Esophagus (tissue), 2 donors: ENCODE measurements around the gene RAET1L. TPM values are rescaled to one million over a fixed set of nuclear protein-coding genes. Genes with fewer than 3 reads are reported as not detected.
"Not testable (repeated sequence)": the region's sequence is repeated elsewhere in the genome, so short reads cannot be mapped to it uniquely, and the experiment has no call there.

ENCODE experiments used
- H3K27ac ChIP-seq, 2 donors: one replicate each; pipeline ENCODE4 v1.5.1; 2013; ENCODE audit warnings: low read depth in 2 of 2, mild to moderate bottlenecking in 2 of 2, inconsistent platforms in 1 of 2, low read length in 1 of 2, moderate library complexity in 1 of 2
- H3K27me3 ChIP-seq, 2 donors: one replicate each; pipeline ENCODE4 v1.6.1; 2013; ENCODE audit warnings: low read length in 2 of 2, control low read depth in 1 of 2, mild to moderate bottlenecking in 1 of 2; ENCODE audit not compliant: insufficient read depth in 2 of 2, control insufficient read depth in 1 of 2
- H3K36me3 ChIP-seq, 2 donors: one replicate each; pipeline ENCODE4 v1.6.1; 2013; ENCODE audit warnings: low read length in 1 of 2; ENCODE audit not compliant: control insufficient read depth in 2 of 2, insufficient read depth in 2 of 2
- H3K4me1 ChIP-seq, 2 donors: one replicate each; pipeline ENCODE4 v1.6.1; 2013; ENCODE audit warnings: low read length in 1 of 2; ENCODE audit not compliant: control insufficient read depth in 2 of 2, insufficient read depth in 2 of 2
- H3K4me3 ChIP-seq, 2 donors: one replicate each; pipeline ENCODE4 v1.5.1; 2013; ENCODE audit warnings: low read length in 2 of 2, mild to moderate bottlenecking in 2 of 2, low read depth in 1 of 2, moderate library complexity in 1 of 2
- H3K9me3 ChIP-seq, 2 donors: one replicate each; pipeline ENCODE4 v1.6.1; 2013; ENCODE audit warnings: mild to moderate bottlenecking in 2 of 2, low read depth in 1 of 2, low read length in 1 of 2, moderate library complexity in 1 of 2; ENCODE audit not compliant: control insufficient read depth in 2 of 2, insufficient read depth in 1 of 2
- WGBS, 2 donors: extraction: QIAGEN DNeasy Blood & Tissue Kit; methylation state at CpG; one replicate each; pipeline ENCODE4 v1.1.7; 2013; 5-methylcytosine and 5-hydroxymethylcytosine counted together
- polyA plus RNA-seq, 2 donors: library from polyadenylated mRNA; stranded (reverse); fragments of 200-250 nt; gene quantifications; one replicate each; pipeline ENCODE4 v1.2.3, GENCODE V29; 2013
- donor health status: healthy with polysubstance abuse.
- donor health status: Bipolar disorder and iron deficiency.

RAET1L gene
- polyA plus RNA-seq, 2 donors, result 33.9 to 75.3 TPM

DNA sequence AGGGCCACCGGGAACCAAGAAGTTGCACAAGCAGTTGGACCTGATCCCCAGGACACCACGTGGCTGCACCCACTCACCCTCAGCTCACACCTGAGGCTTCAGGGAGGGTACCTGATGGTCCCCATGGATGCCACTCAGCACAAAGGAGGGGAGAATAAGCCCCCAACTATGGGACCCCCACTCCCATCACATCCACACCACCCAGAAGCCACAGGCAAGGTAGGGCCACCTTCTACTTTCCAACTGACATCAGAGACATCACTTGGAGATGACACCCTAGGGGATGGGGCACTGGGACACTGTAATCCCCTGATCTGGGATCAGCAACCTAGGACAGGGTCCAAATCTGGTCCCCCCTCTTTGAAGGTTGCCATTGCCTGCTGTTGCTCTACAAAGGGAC, 1.3 kb downstream of the RAET1L start:
- H3K27me3 ChIP-seq, H3K36me3 ChIP-seq, H3K27ac ChIP-seq, H3K9me3 ChIP-seq: not testable (repeated sequence)
- Histone ChIP-seq H3K4me3 (peak overlapping the region in 1 of 2 donors; percentile 10), H3K4me1 (peaks cover 5 to 21% of the 10 kb centered on the region in 2 donors)
- 53 to 55% methylated on average over 2 of the region's 2 CpGs for WGBS, 2 donors

DNA sequence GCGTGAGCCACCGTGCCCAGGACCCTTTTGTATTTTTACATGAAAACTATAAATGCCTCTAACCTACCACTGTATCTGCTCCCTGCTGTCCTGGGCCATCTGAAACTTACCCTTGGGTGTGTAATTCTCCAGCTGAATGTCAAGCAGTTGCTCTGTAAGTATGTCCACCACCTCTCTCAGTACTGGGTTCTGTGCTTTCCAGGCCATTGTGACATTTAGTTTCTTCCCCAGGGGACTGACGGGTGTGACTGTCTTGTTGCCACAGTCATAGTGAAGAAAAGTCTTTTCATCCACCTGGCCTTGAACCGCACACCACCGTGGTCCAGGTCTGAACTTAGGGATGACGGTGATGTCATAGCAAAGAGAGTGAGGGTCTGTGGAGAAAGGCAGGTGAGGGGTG, 3.5 kb downstream of the RAET1L start:
- 91 to 92% methylated on average over 2 of the region's 6 CpGs for WGBS, 2 donors
- not testable (repeated sequence) for H3K4me3 ChIP-seq, H3K9me3 ChIP-seq, H3K27ac ChIP-seq, H3K36me3 ChIP-seq, H3K27me3 ChIP-seq
- H3K4me1 ChIP-seq, result peaks cover 5 to 17% of the 10 kb centered on the region in 2 donors

- peaks cover 5 to 6% of the 10 kb centered on the region in 2 donors for H3K4me1 ChIP-seq
- H3K27me3 ChIP-seq, result peaks cover 0 to 8% of the 10 kb centered on the region in 2 donors
- H3K4me3 ChIP-seq, result no peak overlapping the region
- 57 to 64% methylated on average over 6 of the region's 6 CpGs for WGBS, 2 donors
- no peaks in the 10 kb centered on the region for H3K9me3 ChIP-seq
- no peaks in the 10 kb centered on the region for H3K36me3 ChIP-seq
- no peak overlapping the region for H3K27ac ChIP-seq
Observed at GRCh38 chr6:150018846-150019580, 6.3 kb downstream of the RAET1L start.

DNA sequence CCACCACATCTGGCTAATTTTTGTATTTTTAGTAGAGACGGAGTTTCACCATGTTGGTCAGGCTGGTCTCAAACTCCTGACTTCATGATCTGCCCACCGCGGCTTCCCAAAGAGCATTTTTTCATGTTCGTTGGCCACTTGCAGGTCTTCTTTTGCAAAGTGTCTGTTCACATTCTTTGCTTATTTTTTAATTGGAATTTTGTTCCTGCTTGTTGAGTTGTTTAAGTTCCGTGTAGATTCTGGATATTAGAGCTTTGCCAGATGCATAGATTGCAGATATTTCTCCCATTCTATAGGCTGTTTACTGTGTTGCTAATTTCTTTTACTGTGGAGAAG, 8.2 kb downstream of the RAET1L start:
- H3K36me3 ChIP-seq, H3K9me3 ChIP-seq, H3K4me3 ChIP-seq, H3K27ac ChIP-seq, H3K4me1 ChIP-seq: not testable (repeated sequence)
- peaks cover 0 to 13% of the 10 kb centered on the region in 2 donors for H3K27me3 ChIP-seq
- 8 to 12% methylated on average over 5 of the region's 5 CpGs for WGBS, 2 donors

DNA sequence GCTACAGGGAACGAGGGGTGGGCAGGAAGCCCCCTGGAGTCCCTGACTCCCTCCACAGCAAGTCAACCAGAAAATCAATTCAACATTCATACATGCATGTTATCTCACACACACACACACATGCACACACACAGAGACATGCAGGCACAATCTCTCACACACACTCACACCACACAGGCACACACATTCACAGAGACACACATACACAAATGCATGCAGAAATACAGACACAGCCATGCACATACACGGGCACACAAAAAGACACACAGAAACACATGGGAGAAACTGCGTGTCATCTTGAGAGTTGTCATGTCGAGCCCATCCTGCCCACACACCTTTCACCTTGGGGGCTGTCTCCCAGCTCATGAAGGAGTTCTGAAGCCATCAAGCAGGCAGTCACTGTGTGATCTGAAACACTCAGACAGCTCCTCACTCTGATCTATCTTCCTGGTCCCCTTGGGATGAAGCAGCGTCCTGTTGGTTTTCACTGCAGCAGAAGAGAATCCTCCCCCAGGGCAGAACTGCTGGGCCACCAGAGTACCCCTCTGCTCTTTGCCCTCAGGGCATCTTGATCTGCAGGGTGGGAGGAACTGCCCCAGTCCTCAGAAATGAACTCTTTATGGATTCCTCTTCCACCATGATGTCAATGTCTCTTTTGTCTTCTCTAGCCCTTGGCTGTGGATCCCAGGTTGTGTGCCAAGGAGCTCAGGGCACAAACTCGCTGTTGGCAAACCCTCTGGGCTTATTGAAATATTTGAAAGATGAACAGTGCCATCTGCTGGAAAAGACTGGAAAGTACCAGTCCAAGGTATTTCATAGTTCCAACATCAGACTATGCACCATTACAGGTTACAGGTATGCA, 8.8 kb downstream of the RAET1L start:
- H3K9me3 ChIP-seq, result no peaks in the 10 kb centered on the region
- 21 to 22% methylated on average over 6 of the region's 6 CpGs for WGBS, 2 donors
- H3K27ac ChIP-seq, result peak overlapping the region in 1 of 2 donors; percentile 13
- H3K27me3 ChIP-seq, result peaks cover 0 to 13% of the 10 kb centered on the region in 2 donors
- H3K4me1 ChIP-seq, result peaks cover 5 to 6% of the 10 kb centered on the region in 2 donors
- H3K4me3 ChIP-seq, result no peak overlapping the region
- H3K36me3 ChIP-seq, result no peaks in the 10 kb centered on the region

DNA sequence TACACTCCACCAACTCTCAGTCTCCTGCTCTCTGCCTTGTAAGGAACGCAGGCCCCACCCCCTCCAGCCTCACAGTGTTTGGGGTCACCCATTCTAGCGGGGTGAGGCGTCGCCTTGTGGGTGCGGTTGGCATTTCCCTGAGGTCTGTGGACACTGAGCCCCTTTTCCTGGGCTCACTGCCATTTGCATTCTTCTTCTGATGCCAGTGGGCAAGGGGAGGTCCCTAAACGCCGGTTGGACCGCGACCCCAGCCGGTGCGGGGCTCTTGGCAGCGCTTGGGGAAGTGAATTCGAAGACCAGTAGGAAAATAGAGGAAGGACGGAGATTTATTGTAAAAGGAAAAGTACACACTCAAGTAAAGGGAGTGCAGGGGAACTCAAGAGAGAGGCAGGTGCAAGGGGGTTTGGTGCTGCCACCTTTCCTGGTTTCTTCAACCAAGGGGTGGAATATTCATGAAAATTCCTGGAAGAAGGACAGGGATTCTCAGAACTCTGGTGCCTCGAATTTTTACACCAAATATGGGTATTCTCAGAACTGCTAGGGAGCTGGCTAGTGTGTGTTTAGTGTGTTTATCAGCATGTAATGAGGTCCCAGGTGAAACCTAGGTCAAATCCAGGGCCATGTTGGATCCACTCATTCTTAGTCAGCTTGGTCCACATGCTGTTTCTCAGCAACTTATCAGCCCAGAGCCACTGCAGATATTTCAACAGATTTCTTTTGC, 9.9 kb downstream of the RAET1L start:
- 6 to 7% methylated on average over 15 of the region's 15 CpGs for WGBS, 2 donors
- not testable (repeated sequence) for H3K4me3 ChIP-seq

DNA sequence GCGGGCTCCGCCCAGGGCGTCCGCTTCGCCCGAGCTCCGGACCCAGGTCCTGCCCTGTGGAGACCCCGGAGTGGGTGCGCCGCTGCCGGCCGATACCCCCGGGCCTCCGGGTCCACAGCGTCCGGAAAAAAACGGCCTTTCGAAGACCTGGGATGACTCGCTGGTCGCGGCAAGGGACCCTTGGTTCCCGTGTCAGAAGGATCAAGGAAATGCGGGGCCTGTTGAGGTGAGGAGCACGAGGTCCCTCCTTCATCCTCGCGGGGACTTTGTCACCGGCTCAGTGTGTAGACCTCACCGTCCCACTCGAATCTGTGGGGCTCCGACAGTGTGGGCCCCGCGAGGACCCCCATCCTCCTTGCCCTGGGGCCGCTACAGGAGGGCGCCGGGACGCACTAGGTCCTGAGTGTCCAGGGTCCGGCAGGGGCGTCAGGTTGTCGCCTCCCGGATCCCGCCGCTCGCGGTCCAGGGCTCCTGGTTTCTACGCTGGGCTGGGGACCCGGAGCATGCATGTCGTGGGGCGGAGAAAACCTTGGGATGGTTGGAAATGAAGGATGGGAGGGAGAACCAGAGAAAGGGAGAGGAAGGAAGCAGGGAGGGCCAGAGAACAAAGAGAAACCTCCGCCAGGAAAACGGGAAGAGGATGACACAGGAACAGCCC, 10.6 kb downstream of the RAET1L start:
- peaks cover 0 to 13% of the 10 kb centered on the region in 2 donors for H3K27me3 ChIP-seq
- 5 to 7% methylated on average over 9 to 48 of the region's 50 CpGs for WGBS, 2 donors
- not testable (repeated sequence) for H3K36me3 ChIP-seq, H3K9me3 ChIP-seq, H3K4me1 ChIP-seq, H3K27ac ChIP-seq, H3K4me3 ChIP-seq

More for the DNA sequence above, 9.9 kb downstream of the RAET1L start:
- H3K27me3 ChIP-seq, result peaks cover 0 to 13% of the 10 kb centered on the region in 2 donors
- H3K4me1 ChIP-seq, H3K9me3 ChIP-seq, H3K27ac ChIP-seq, H3K36me3 ChIP-seq: not testable (repeated sequence)

DNA sequence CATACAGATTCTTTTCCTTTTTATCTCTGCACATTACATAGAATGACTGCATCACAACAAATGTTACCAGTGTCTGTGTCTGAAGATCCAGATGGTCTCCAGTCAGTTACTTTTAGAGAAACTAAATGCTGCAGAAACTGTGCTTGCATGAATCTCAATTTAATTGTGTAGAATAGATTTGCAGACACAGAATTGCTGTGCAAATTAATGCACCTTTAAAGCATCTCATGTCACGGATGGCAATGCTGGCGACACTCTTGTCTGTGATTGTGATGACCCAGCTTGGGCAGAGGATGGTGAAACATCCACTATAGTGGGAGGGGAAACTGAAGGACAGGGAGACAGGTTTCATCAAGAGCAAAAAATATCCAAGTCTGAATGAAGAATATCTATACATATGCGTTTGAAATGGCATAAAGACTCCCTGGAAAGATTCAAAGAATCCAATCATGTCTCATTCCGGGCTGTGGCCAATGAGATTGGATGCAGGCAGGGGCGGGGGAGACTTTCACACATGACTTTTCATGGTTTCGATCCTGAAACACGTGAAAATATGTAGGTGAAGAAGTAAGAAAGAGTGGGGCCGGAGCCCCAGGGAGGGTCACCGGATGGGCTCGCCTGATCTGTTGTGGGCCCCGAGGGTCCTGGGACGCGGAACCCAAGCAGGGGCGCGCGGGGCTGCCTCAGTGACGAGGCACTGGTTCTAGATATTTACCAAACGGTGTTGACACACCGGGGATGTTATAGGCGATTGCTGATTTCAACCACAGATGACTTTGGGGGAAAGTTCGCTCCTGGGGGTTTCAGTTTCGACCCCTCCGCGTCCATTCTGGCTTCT, 11.3 kb downstream of the RAET1L start:
- H3K9me3 ChIP-seq, H3K36me3 ChIP-seq, H3K4me1 ChIP-seq, H3K4me3 ChIP-seq, H3K27ac ChIP-seq: not testable (repeated sequence)
- 12 to 14% methylated on average over 7 to 11 of the region's 24 CpGs for WGBS, 2 donors
- H3K27me3 ChIP-seq, result peaks cover 0 to 13% of the 10 kb centered on the region in 2 donors
